Erythroblast (primary cell): ENCODE results near the gene CC2D1B.

Source experiments
- GATA1 ChIP-seq: IDR thresholded peaks from 2 replicates; pipeline ENCODE4 v1.6.1; 2011; ENCODE audit warnings: low read depth, mild to moderate bottlenecking, control low read depth, low read length, moderate library complexity
- POLR2A ChIP-seq: IDR thresholded peaks from 2 replicates; pipeline ENCODE4 v1.6.1; 2011; ENCODE audit warnings: mild to moderate bottlenecking, low read length

DNA sequence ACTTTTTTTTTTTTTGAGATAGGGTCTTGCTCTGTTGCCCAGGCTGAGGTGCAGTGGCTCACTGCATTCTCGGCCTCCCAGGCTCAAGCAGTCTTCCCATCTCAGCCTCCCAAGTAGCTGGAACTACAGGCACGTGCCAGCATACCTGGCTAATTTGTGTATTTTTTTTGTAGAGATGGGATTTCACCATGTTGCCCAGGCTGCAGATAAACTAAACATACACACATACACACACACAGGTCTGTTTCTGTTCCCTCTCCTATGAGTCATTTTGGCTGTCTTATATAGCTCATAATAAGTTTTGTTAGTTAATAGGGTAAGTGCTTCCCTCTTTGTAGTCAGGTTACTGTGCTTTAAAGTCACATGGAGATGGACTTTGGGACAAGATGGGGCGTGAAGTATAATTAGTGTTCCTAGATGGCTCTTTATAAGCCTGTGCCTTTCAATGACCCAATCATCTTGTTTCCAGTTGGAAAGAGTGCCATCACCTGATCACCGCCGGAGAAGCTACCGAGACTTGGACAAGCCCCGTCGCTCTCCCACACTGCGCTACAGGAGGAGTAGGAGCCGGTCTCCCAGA lies 47.5 kb upstream of the CC2D1B start:
- TF ChIP-seq POLR2A (no peak), GATA1 (no peak)
